Fibroblast of villous mesenchyme (primary cell): ENCODE data around the gene CHD5. TPM values are rescaled to one million over a fixed set of nuclear protein-coding genes. Genes with fewer than 3 reads are reported as not detected.

ENCODE experiments used
- DNase-seq: peaks from one replicate; pipeline ENCODE4 v3.0.0-alpha.2; 2010; ENCODE audit warnings: low read depth
- H3K4me3 ChIP-seq: 2 replicates; pipeline ENCODE4 v1.5.1; 2011; ENCODE audit warnings: low read depth, mild to moderate bottlenecking, low read length
- total RNA-seq: library from RNA; depleted of rRNA; stranded (reverse); fragments of >200 nt; gene quantifications from 2 replicates; pipeline ENCODE4 v1.2.3, GENCODE V29; 2012
- TF ChIP-seq, protein P1 (sequence below): IDR thresholded peaks from 2 replicates; pipeline ENCODE4 v1.5.1; 2012; ENCODE audit warnings: low read depth, mild to moderate bottlenecking, low read length; ENCODE audit not compliant: insufficient read depth

Gene CHD5
- total RNA-seq, 1 donor = under 0.01 TPM

DNA sequence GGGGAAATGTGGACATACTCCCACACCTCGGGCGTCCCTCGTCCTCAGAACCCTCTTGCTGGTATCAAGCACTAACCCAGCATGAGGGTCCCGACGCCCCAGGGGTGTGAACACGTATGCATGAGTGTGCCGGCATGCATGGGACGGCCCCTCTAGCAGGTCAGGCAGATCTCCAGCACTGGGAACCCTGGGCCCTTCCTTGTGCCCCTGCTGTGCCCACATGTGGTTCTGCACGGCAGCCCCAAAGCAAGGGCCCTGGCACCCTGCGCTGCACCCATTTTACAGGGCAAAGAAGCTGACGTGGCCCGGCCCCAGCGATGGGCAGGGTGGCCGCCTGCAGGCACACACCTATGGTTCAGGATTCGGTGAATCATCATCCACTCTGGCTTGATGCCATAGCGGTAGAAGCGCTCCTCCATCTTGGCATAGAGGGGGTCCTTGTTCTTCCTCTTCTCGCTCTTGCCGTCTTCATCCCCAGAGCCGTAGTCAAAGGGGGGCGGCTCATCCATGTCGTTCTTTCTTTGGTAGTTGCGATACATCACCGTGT is 34.2 kb downstream of the CHD5 start:
- TF ChIP-seq, protein P1, sequence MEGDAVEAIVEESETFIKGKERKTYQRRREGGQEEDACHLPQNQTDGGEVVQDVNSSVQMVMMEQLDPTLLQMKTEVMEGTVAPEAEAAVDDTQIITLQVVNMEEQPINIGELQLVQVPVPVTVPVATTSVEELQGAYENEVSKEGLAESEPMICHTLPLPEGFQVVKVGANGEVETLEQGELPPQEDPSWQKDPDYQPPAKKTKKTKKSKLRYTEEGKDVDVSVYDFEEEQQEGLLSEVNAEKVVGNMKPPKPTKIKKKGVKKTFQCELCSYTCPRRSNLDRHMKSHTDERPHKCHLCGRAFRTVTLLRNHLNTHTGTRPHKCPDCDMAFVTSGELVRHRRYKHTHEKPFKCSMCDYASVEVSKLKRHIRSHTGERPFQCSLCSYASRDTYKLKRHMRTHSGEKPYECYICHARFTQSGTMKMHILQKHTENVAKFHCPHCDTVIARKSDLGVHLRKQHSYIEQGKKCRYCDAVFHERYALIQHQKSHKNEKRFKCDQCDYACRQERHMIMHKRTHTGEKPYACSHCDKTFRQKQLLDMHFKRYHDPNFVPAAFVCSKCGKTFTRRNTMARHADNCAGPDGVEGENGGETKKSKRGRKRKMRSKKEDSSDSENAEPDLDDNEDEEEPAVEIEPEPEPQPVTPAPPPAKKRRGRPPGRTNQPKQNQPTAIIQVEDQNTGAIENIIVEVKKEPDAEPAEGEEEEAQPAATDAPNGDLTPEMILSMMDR = no peak
- DNase-seq = no peak
- no peak overlapping the region for H3K4me3 ChIP-seq

DNA sequence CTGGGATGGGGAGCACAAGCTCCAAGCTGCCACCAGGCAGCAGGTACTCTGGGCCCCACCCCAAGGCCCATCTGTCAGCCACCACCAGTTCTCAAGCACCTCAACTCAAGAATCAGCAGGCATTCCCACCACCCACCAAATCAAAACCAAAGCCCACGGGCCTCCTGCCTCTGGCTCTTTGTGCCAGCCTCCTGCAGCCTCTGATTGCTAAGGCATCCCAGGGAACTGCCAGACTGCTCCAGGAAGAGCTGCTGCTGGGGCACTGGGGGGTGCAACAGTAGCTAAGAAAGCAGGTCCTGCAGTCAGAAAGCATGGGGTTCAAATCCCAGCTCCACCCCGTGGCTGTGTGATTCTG is 34.7 kb downstream of the CHD5 start:
- no peak for DNase-seq
- H3K4me3 ChIP-seq = no peak overlapping the region
- TF ChIP-seq, protein P1 = no peak

DNA sequence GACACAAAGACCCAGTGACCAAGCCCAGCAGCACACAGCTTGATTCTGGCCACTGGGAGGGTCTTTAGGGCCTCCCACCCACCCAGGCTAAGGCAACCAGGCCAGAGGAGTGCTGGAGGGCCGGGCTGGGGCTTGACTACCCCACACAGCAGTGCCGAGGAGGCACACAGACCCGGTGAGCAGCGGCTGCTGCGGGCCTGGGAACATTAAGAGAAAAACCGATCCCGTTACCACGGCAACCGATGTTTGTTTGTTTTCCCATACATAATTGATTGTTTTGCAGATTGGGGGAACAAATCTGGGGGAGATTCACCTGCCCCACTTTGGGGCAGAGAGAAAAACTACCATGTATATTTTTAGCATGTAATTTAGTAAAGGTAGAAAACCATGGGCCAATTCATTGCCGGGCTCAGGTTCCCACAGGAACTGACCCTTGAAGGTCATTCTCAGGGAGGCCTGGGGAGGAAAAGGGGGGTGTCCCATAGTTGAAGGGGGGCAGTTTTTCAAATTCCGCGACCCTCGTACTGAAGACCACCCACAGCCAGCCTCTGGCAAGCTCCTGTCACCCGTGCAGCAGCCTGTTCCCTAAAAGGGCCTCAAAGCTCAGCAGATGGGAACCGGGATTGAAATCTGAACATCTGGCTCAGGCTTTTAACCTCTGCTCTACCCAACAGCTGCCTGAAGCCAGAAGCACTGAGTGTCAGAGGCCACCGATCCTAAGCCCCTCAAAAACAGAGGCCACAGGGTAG is 35.3 kb downstream of the CHD5 start:
- no peak for DNase-seq
- TF ChIP-seq, protein P1 = no peak
- no peak overlapping the region for H3K4me3 ChIP-seq

DNA sequence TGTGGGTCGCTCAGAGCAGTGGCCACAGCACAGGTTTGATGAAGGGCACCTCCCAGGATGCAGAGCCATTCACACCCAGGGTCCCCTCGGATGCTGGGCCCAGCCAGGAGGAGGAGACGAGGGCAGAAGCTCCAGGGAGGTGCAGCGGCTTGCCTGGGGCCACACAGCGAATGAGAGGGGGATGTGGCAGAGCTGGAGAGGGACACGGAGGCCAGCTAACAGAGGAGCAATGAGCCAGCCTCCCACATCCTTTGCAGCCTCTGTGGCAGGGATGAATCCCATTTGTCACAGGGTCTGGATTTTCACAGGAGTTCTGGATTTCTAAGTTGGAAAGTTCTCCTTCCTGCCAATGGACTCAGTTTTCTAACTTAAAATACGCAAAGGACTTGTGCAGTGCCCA is 35.9 kb downstream of the CHD5 start:
- DNase-seq = no peak
- no peak overlapping the region for H3K4me3 ChIP-seq
- TF ChIP-seq, protein P1 = no peak

DNA sequence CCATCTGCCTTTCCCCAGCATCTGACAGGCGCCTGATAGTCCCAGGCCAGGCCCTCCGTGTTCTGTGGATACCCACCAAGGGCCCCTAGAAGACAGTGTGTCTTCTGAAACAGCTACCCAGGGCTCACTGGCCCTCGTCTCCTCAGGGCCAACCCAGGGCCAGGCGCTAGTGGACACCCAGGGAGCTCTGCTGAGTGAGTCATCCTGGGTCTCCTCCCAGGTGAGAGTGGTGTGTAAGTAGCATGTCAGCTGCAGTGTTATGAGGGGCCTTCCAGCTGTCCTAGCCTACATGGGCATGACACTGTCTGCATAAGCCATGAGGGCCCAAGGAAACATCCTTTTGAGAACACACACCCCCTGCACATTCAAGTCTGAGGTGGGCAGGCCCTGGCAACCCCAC is 36.7 kb downstream of the CHD5 start:
- H3K4me3 ChIP-seq = no peak overlapping the region
- no peak for DNase-seq
- TF ChIP-seq, protein P1 = no peak

DNA sequence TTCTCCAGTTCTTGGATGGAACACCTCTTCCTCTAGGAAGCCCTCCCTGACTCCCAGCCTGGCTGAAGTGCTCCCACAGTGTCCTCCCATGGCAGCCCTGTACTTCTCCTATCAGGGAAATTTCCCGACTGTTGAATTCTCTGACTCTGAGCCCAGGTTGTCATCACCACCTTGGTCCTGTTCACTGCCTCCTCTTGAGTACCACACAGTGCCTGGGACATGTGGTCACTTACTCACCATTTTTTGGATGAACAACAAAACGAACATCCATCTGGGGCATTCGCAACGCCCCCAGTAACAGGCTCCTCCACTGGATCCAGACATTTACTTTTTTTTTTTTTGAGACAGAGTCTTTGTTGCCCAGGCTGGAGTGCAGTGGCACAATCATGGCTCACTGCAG is 37.4 kb downstream of the CHD5 start:
- DNase-seq = no peak
- no peak overlapping the region for H3K4me3 ChIP-seq
- TF ChIP-seq, protein P1 = no peak
